ENCODE measurements around the gene SPDYE1. TPM values are rescaled to one million over a fixed set of nuclear protein-coding genes. Genes with fewer than 3 reads are reported as not detected.
A peak's percentile ranks its signal among the peaks of the same experiment; 100 is the strongest.
"Not testable (repeated sequence)": the region's sequence is repeated elsewhere in the genome, so short reads cannot be mapped to it uniquely, and the experiment has no call there.

SPDYE1 gene, protein sequence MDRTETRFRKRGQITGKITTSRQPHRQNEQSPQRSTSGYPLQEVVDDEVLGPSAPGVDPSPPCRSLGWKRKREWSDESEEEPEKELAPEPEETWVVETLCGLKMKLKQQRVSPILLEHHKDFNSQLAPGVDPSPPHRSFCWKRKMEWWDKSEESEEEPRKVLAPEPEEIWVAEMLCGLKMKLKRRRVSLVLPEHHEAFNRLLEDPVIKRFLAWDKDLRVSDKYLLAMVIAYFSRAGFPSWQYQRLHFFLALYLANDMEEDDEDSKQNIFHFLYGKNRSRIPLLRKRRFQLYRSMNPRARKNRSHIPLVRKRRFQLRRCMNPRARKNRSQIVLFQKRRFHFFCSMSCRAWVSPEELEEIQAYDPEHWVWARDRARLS
- under 1 TPM in 1 of 2 experiments, not detected in 1; 0.11 TPM for total RNA-seq

DNA sequence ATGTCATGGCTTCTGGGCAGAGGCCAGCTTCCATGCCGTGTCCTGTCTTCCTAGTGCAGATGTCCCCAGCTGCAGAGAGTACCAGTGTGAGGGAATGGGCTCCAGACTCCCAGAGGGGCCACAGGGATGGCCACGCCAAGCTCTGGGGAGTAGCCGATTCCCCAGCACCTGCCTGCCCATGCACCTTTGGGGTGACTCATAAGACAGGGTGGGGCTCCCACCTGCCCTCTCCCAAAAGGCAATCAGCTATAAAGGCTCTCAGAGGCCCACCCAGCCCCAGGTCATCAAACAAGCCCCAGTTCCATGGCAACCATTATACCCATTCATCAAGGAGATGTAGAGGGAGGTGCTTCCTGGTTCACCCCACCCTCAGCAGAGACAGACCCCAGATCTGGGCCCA lies at the start of gene SPDYE1:
TSS of gene SPDYE1 (plus strand) at position 366 of the 400 bp plus-strand sequence. CDS start 2,053 bp downstream, outside the sequence.
- H3K27me3 Mint-ChIP-seq; H3K9me3 Mint-ChIP-seq; H3K27ac Mint-ChIP-seq; ATAC-seq (ENCODE audit: low read depth); H3K4me1 Mint-ChIP-seq; H3K4me3 Mint-ChIP-seq; H3K36me3 Mint-ChIP-seq; POLR2A ChIA-PET; DNase-seq: not testable (repeated sequence)

DNA sequence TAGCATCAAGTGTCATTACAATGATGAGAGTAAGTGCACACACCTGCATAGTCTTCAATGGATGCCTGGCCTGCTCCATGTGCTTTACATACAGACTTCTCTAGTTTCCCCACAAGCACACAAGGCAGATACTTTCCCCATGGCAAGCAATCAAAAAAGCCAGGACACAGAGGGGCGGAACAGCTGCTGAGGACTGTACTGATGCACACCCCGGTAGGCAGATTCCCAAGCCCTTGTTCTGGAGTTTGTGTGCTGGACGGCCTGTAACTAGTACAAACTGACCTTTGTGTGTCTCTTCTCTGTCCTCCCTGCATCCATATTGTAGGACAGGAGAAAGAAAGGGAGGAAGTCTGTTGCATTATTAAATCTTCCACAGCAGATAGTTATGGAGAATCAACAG lies 45.7 kb upstream of the SPDYE1 start:
- POLR2A ChIA-PET: no interaction called here
- Mint-ChIP-seq H3K27me3 (no peaks in the 10 kb centered on the region), H3K4me3 (no peak overlapping the region), H3K27ac (no peak overlapping the region), H3K36me3 (peaks cover 8% of the 10 kb centered on the region), H3K9me3 (no peaks in the 10 kb centered on the region), H3K4me1 (peaks cover 8% of the 10 kb centered on the region)
- DNase-seq (no peak), ATAC-seq (ENCODE audit: low read depth) (no peak)

DNA sequence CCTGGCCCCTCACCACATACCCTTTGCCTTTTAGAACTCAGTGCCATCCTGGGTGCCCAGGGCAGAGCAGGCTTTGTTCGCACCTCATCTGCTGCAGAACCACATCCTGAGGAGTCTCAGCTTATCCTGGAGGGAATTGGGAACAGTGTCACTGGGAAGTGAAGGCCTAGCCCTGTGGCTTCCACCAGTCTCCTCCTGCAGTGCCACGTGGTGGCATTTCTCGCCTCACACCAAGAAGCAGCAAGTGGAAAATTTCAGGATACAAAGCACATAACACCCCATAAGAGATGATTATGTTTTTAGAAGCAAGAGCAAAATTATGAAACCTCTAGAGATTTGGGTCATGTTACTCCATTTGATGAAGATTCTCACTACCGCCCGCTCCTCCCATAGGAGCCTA lies 44.6 kb upstream of the SPDYE1 start:
- POLR2A ChIA-PET: no interaction called here
- DNase-seq: no peak
- no peaks in the 10 kb centered on the region for H3K27me3 Mint-ChIP-seq
- H3K36me3 Mint-ChIP-seq: peaks cover 4% of the 10 kb centered on the region
- no peak overlapping the region for H3K4me3 Mint-ChIP-seq
- ATAC-seq (ENCODE audit: low read depth): no peak
- H3K9me3 Mint-ChIP-seq: no peaks in the 10 kb centered on the region
- H3K4me1 Mint-ChIP-seq: peaks cover 8% of the 10 kb centered on the region
- no peak overlapping the region for H3K27ac Mint-ChIP-seq

DNA sequence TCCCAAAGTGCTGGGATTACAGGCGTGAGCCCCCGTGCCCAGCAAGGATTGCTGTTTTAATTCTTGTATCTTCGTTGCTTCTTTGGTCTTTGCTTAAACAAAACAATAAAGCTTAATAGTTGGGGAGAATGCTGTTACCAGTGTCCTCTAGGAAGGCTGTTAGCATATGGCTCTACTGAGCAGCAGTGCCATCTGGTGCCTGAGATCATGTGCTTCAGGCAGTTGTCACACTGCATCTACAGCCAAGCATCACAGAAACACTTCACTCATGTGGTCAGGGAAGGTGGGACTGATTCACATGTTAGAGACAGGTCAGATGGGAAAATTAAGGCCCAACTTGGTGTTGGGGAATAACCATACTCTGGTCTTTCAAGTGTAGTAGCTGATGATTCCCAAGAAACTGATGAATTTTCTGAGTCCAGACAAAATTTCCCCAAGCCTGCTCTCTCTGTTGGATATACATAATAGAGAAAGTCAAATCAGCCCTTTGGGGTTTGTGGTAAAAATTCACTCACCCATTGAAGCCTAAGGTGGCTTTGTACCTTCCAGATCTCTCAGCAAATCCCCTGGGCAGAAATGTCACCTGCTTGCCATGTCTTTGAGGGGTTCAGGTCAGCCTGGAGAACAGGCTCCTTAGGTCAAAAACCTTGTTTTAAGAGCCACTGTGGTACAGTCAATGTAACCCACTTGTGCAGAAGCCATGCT lies 43.0 kb upstream of the SPDYE1 start:
- Mint-ChIP-seq H3K4me1 (peaks cover 13% of the 10 kb centered on the region), H3K27ac (no peak overlapping the region), H3K36me3 (peaks cover 8% of the 10 kb centered on the region), H3K4me3 (no peak overlapping the region), H3K27me3 (no peaks in the 10 kb centered on the region), H3K9me3 (no peaks in the 10 kb centered on the region)
- POLR2A ChIA-PET: no interaction called here
- ATAC-seq (ENCODE audit: low read depth): peak; percentile 74
- DNase-seq: no peak

DNA sequence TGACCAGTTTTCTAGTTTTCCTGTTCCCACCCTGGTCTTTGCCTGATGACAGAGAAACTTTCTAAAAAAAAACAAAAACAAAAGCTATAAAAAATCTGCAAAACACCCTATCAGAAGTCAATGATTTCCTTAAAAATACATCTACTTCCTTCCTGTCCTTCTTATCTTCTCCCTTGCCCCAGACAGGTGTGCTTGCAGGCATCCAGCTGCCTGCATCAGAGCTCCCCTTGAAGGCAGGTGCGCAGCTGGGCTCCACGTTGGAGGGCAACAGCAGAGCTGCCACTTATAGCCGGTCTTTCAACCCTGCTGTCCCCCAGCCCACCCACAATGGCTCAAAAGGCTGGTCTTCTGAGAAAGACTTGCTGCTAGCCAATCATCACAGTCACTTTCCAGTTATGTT lies 41.7 kb upstream of the SPDYE1 start:
- POLR2A ChIA-PET: no interaction called here
- Mint-ChIP-seq H3K36me3 (peaks cover 8% of the 10 kb centered on the region), H3K27ac (no peak overlapping the region), H3K27me3 (no peaks in the 10 kb centered on the region), H3K4me3 (no peak overlapping the region), H3K4me1 (peaks cover 16% of the 10 kb centered on the region), H3K9me3 (no peaks in the 10 kb centered on the region)
- ATAC-seq (ENCODE audit: low read depth): no peak
- DNase-seq: no peak

DNA sequence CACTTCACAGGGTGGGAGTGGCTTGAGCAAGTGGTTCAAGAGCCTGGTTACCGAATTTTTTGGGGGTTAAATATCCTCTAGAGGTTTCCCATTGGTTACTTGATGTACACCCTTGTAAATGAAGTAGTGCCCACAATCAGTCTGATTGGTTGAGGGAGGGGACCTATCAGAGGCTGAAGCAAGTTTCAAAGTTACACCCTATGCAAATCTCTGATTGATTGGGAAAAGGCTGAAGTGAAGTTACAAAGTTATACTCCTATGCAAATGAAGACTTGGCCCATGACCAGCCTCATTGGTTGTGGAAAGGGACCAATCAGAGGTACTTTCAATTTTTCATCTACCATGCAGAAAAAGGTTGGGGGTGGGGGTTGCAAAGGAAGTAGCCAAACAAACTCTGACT lies 36.8 kb upstream of the SPDYE1 start:
- no peak for DNase-seq
- Mint-ChIP-seq H3K36me3 (peaks cover 8% of the 10 kb centered on the region), H3K27ac (no peak overlapping the region), H3K9me3 (no peaks in the 10 kb centered on the region), H3K27me3 (no peaks in the 10 kb centered on the region), H3K4me3 (no peak overlapping the region), H3K4me1 (peaks cover 13% of the 10 kb centered on the region)
- no peak for ATAC-seq (ENCODE audit: low read depth)
- POLR2A ChIA-PET: no interaction called here

DNA sequence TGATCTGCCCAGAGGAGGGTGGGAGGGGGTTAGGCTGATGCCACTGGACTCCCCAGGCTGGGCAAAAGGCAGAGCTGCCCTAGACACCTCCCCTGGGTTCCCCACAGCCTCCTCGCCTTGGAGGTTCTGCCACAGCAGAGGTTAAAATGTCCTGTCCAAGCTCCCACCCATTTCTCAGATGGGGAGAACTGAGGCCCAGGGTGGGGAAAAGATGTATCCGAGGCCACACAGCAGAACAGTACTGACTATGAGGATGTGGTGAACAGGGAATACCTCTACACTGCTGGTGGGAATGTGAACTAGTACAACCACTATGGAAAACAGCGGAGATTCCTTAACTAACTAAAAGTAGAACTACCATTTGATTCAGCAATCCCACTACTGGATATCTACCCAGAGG lies 31.3 kb upstream of the SPDYE1 start:
- H3K9me3 Mint-ChIP-seq; H3K27me3 Mint-ChIP-seq; H3K4me1 Mint-ChIP-seq; ATAC-seq (ENCODE audit: low read depth); H3K27ac Mint-ChIP-seq; H3K4me3 Mint-ChIP-seq; DNase-seq; POLR2A ChIA-PET; H3K36me3 Mint-ChIP-seq: not testable (repeated sequence)

DNA sequence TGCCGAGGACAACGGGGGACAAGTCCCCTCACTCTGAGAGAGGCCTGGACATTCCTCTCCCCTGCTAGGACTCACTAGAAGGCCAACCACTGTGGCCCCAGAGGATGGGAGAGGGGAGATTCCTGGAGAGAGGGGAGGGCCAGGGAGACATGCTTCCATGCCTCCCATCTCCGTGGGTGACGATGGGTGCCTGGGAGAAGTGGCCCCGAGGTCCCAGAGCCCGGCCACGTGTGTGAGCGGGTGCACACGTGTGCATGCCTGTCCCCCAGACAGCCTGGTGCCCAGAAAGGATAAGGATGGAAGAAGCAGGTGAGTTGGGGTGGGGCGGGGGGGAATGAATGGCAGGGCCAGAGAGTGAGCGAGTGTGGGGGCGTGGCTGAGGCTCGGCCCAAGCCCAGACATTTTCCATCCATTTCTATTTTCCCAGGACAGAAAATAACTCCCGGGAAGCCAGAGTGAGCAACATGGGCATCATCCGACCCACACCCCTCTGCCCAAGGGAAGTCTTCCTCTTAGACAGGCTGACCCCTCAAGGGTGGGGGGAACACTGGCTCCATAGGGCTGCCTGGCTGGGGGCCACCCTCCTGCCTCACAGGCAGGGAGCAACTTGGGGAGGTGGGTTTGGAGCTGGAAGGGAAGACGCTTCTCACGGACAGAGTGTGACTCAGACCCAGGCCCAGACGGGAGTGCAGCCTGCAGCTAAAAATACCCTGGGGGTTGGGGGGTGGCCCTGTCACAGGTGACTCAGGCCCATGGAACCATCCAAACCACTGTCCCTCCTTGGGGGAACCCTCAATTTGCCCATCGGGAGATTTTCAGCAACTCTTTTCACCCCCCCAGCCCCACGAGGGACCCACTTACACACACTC lies 29.3 kb upstream of the SPDYE1 start:
- H3K36me3 Mint-ChIP-seq; POLR2A ChIA-PET; H3K4me3 Mint-ChIP-seq; ATAC-seq (ENCODE audit: low read depth); H3K27me3 Mint-ChIP-seq; H3K27ac Mint-ChIP-seq; H3K9me3 Mint-ChIP-seq; DNase-seq; H3K4me1 Mint-ChIP-seq: not testable (repeated sequence)

DNA sequence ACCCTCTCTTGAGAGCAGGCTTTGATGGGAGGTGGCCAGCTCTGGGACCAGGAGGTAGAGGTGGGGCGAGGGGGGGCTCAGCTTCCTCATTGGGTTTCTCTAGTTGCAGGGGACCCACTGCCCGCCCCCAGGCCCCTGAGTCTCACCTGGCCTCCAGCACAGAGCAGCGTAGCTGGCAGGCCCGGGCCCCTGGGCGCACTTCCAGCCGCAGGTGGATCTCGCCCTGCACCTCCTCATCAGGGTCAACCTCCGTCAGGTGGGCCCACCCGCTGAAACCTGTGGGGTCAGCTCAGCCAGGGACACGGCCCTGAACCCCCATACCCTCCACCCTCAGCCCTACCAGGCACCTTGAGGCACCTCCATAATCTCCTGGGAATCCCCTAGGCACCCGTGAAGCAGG lies 28.1 kb upstream of the SPDYE1 start:
- H3K4me3 Mint-ChIP-seq; ATAC-seq (ENCODE audit: low read depth); DNase-seq; H3K36me3 Mint-ChIP-seq; H3K9me3 Mint-ChIP-seq; H3K27me3 Mint-ChIP-seq; H3K4me1 Mint-ChIP-seq; POLR2A ChIA-PET; H3K27ac Mint-ChIP-seq: not testable (repeated sequence)

DNA sequence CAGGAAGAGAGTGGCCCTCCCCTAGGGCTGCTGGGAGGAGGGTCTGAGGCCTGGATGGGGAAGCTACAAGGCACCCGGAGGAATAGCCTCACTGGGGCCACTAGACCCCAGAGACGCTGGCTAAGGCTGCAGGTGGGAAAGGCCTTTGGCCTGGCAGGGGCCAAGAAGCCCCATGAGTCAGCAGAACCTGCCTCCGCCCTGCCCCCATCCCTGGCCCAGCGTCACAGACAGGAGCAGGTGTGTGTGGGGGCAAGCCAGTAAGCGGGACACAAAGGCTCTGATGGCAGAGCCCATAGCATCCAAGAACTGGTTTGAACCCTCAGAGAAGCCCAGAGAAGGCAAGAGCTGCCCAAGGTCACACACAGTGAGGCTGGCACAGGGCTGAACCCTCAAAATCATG lies 27.0 kb upstream of the SPDYE1 start:
- ATAC-seq (ENCODE audit: low read depth); H3K27me3 Mint-ChIP-seq; H3K36me3 Mint-ChIP-seq; H3K27ac Mint-ChIP-seq; H3K4me1 Mint-ChIP-seq; POLR2A ChIA-PET; DNase-seq; H3K9me3 Mint-ChIP-seq; H3K4me3 Mint-ChIP-seq: not testable (repeated sequence)

DNA sequence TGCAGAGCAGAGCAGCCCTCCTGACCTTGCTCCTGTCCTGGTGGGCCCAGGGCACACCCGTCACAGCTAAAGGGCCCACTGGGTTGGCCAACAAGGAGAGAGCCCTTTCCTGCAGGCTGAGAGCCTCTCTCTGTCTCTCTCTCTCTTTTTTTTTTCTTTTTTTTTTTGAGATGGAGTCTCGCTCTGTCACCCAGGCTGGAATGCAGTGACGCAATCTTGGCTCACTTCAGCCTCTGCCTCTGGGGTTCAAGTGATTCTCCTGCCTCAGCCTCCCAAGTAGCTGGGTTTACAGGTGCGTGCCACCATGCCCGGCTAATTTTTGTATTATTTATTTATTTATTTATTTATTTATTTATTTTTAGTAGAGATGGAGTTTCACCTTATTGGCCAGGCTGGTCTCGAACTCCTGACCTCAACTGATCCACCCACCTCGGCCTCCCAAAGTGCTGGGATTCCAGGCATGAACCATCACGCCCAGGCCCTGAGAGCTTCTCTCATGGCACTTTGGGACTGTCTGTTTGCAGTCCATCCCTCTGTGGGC lies 23.6 kb upstream of the SPDYE1 start:
- H3K36me3 Mint-ChIP-seq; H3K4me3 Mint-ChIP-seq; H3K27me3 Mint-ChIP-seq; H3K27ac Mint-ChIP-seq; H3K9me3 Mint-ChIP-seq; DNase-seq; ATAC-seq (ENCODE audit: low read depth); H3K4me1 Mint-ChIP-seq; POLR2A ChIA-PET: not testable (repeated sequence)

DNA sequence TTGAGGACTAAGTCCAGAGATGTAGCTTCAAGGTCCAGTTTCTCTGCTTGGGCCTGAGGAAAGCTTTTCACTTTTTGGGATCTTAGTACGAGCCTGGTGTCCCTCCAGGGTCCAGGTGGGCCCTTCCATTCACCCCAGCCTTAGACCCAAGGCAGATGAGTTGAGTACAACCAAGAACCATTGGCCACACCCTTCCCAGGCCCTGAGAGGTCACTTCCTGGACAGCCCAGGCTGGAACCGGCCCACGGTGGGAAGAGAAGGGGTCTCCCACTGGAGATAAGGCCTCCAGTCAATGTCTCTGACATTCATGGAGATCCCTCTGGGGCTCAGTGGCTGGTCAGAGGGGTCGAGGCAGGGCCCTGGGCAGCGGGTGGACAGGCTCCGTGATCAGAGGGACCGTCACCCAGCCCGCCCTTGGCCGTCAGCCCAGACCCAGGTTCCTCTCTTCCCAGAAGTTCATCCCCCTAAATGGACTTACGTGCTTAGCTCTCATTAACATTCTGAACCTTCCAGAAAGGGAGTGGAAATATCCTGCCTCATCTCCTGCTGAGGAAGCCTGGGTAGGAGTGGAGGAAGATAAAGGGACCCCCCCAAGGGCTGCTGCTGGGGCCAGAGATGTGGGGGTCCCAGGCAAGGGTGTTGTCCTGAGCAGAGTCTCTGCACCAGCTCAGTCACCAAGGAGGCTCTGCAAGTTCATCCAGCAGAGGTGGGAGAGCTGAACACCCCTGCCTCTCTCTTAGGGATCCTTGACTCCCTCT lies 22.8 kb upstream of the SPDYE1 start:
- H3K4me1 Mint-ChIP-seq; H3K4me3 Mint-ChIP-seq; DNase-seq; H3K27ac Mint-ChIP-seq; H3K27me3 Mint-ChIP-seq; H3K9me3 Mint-ChIP-seq; ATAC-seq (ENCODE audit: low read depth); POLR2A ChIA-PET; H3K36me3 Mint-ChIP-seq: not testable (repeated sequence)

DNA sequence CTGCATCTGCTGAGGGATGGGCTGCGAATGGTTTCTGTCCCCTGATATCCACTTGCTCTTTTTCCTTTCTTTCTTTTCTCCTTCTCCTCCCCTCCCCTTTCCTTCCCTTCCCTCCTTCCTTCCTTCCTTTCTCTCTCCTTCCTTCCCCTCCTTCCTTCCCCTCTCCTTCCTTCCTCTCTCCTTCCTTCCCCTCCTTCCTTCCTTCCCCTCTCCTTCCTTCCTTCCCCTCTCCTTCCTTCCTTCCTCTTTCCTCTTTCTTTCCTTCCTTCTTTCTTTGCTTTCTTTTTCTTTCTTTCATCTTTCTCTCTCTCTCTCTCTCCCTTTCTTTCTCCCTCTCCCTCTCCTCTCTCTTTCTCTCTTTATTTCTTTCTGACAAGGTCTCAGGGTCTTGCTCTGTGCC lies 20.2 kb upstream of the SPDYE1 start:
- POLR2A ChIA-PET: no interaction called here
- DNase-seq (no peak), ATAC-seq (ENCODE audit: low read depth) (no peak)
- Mint-ChIP-seq H3K4me3 (no peak overlapping the region), H3K4me1 (no peaks in the 10 kb centered on the region), H3K27me3 (no peaks in the 10 kb centered on the region), H3K36me3 (no peaks in the 10 kb centered on the region), H3K9me3 (no peaks in the 10 kb centered on the region), H3K27ac (no peak overlapping the region)

Measured in activated naive CD8-positive, alpha-beta T cell treated with anti-CD3 and anti-CD28 coated beads, Interleukin-2, amount 10 ng/mL, durations not matched to agents 7 days and 5 days (primary cell).